Astrocyte (in vitro differentiated cells and primary cell): ENCODE measurements around the gene KRT71.

Experiments
- EZH2 ChIP-seq: IDR thresholded peaks from 2 replicates; pipeline ENCODE4 v1.6.1; 2012; ENCODE audit warnings: mild to moderate bottlenecking, low read length, inconsistent platforms; ENCODE audit not compliant: insufficient read depth
- TF ChIP-seq, protein P1 (sequence below): IDR thresholded peaks from 2 replicates; pipeline ENCODE4 v1.5.1; 2011; ENCODE audit warnings: low read depth, mild to moderate bottlenecking, inconsistent platforms, low read length, moderate library complexity; ENCODE audit not compliant: insufficient read depth

- TF ChIP-seq, protein P1, sequence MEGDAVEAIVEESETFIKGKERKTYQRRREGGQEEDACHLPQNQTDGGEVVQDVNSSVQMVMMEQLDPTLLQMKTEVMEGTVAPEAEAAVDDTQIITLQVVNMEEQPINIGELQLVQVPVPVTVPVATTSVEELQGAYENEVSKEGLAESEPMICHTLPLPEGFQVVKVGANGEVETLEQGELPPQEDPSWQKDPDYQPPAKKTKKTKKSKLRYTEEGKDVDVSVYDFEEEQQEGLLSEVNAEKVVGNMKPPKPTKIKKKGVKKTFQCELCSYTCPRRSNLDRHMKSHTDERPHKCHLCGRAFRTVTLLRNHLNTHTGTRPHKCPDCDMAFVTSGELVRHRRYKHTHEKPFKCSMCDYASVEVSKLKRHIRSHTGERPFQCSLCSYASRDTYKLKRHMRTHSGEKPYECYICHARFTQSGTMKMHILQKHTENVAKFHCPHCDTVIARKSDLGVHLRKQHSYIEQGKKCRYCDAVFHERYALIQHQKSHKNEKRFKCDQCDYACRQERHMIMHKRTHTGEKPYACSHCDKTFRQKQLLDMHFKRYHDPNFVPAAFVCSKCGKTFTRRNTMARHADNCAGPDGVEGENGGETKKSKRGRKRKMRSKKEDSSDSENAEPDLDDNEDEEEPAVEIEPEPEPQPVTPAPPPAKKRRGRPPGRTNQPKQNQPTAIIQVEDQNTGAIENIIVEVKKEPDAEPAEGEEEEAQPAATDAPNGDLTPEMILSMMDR = no peak
- TF ChIP-seq EZH2 = no peak
Measured at GRCh38 chr12:52585066-52585465, 32.1 kb upstream of the KRT71 start.
